Stimulated activated CD8-positive, alpha-beta memory T cell treated with anti-CD3 and anti-CD28 coated beads, Interleukin-12 subunit alpha, Interleukin-12 subunit beta, amount 100 ng/mL, for 24 hours (primary cell): ENCODE measurements around the gene SOS2.
"Not testable (repeated sequence)": the region's sequence is repeated elsewhere in the genome, so short reads cannot be mapped to it uniquely, and the experiment has no call there.

Experiments used
- DNase-seq: peaks from one replicate; pipeline ENCODE4 v3.0.0-alpha.2; 2020; ENCODE audit errors: extremely low read depth

Gene SOS2

DNA sequence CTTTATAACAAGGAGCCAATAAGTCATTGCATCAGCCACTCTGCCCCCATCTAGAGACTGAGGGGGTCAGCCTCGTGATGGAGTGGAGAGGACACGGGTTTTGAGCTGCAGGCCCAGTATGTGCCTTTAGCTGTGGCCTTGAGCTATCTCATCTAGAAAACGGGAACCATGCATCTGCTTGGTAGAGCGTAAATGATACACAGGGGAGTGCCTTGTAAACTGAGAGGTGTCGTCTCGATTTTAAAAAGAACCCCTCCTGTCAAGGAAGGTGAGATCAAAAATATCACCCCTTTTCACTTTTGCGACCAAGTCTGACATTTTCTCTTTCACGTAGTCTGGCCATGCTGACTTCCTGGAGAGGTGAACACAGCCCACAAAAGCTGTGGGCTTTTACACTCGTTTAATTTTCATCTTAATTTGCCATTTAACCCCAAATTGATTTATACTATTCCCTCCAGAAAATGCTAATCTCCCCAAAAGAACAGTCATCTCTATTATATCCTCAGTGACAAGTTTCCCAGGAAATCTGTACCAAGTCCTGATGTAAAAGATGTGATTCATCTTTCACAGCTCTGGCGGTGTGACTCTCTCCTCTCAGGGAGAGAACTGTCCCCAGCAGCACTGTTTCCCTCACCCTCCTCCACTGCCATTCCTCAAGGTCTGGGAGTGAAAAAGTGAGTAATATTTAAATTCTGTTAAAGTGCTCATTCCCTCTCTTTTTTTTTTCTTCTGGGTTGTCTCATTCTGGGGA, 145.6 kb downstream of the SOS2 start:
- DNase-seq, result no peak

DNA sequence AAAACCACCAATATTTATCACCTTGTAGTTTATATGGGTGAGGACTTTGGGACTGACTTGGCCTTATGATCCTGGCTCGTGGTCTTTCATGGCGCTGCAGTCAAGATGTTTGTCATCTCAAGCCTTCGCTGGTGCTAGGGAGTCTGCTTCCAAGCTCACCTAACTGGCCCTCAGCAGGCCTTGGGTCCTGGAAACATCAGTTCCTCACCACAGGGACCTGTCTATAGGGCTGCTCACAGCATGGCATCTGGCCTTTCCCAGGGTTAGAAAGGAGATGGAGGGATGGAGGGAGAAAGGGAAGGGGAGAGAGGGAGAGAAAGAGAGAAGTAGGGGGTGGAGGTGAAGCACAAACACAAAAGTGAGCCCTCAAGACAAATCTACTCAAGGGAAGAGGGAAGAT, 146.7 kb downstream of the SOS2 start:
- no peak for DNase-seq

DNA sequence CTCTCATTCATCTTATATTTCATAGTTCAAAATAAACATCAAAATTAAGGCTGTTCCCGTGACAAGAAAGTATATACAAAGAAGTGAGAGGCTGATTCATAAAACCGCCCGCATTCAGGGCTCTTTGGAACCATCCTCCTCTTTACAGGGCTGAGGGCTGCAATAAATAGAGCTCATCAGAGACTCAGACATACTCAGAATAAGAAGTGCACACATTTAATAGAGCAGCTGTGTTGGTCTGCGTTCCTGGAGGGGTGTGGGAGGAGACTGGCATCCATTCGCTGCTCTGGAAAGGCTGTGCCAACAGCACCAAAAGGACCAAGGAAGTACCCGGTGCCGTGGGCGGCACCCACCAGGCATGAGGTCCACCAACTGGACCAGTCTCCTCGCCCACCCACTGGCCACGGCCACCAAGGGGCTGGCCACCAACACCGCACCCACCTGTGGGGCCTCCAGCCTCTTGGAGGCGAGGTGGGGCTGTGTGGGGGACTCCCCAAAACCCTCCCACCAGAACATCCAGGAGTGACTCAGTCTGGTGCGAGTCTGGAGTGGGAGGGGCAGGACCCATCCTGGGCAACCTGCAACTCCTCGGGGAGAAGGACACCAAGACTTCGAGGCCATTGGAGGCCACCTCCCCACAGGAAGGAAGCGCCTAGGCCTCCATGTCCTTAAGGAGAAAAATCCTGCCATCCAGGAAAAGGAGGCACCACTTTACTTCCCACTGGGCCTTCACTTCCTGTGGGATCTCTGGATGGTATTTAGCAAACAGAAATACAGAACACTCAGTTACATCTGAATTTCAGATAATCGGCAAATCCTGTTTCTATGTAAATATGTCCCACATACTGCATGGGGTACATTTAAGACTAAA, 147.7 kb downstream of the SOS2 start:
- no peak for DNase-seq

DNA sequence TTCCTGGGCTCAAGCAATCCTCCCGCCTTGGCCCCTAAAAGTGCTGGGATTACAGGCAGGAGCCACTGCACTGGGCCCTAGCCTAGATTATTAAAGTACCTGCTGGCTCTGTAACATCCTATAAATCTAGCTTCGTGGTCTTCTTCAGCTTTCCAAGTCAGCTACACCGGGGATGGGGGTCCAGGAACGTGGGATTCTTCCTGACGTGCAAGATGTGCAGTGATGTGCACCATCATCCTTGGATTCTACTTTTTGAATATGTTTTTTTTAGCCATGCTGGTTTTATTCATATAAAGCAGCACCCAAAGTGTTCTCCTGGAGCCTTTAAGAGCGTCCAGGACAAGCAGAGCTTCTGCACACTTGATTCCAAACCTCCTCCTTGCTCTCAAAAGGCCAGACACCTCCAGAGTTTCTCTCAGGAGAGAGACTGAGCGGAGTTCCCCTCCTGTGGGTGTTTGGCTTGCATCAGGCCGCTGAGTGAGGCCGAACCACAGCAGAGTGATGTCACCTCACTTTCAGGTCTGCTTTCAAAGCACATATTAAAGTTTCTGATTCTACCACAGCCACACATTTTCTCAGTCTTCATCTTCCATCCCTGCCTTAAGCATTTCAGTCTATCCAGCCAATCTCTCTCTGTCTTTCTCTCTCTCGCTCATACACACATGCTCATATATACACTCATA, 148.5 kb downstream of the SOS2 start:
- DNase-seq, result peak; percentile 65

DNA sequence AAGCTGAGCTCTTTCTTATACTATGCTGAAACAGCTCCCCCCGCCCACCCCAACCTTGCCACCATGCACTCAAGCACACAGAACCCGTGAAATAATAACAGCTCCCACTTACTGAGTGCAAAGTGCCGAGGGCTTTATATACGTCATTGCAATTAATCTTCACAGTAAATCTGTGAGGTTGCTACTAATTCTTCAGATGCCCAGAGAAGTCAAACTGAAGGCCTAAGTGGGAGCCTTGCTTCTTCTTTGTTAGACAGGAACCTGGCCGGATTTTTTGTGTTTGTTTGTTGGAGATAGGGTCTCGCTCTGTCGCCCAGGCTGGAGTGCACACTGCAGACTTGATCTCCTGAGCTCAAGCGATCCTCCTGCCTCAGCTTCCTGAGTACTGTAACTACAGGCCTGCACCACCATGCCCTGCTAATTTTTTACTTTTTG, 149.1 kb downstream of the SOS2 start:
- DNase-seq, result peak; percentile 45

DNA sequence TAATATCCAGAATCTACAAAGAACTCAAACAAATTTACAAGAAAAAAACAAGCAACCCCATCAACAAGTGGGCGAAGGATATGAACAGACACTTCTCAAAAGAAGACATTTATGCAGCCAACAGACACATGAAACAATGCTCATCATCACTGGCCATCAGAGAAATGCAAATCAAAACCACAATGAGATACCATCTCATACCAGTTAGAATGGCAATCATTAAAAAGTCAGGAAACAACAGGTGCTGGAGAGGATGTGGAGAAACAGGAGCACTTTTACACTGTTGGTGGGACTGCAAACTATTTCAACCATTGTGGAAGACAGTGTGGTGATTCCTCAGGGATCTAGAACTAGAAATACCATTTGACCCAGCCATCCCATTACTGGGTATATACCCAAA, 152.3 kb downstream of the SOS2 start:
- DNase-seq, result not testable (repeated sequence)

DNA sequence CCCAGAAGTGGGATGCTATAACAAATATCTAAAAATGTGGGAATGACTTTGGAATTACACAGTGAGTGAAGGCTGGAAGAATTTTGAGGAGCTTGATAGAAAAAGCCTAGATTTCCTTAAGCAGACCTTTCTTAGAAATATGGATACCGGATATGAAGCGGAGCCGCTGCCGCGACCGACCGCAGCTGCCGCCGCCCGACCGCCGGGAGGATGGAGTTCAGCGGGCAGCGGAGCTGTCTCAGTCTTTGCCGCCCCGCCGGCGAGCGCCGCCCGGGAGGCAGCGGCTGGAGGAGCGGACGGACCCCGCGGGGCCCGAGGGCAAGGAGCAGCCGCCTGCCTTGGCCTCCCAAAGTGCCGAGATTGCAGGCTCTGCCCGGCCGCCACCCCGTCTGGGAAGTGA, 157.7 kb downstream of the SOS2 start:
- not testable (repeated sequence) for DNase-seq

DNA sequence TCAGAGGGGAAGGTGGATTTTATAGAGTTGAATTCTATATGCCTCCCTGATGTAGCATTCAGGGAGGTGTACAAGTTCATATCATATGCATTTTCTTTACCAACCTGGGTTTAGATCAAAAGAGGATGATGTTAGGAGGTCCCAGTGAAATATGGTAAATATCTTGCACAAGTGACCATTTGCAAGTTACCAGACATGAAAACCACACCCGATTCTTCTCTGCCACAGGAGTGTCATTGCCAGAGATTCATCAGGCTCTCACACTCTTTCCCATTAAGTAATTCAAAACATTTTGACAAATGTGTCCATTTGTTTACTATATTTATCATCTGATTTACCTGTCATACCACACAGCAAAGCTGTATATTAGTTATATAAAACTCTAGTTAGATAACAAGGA, 159.0 kb downstream of the SOS2 start:
- no peak for DNase-seq

DNA sequence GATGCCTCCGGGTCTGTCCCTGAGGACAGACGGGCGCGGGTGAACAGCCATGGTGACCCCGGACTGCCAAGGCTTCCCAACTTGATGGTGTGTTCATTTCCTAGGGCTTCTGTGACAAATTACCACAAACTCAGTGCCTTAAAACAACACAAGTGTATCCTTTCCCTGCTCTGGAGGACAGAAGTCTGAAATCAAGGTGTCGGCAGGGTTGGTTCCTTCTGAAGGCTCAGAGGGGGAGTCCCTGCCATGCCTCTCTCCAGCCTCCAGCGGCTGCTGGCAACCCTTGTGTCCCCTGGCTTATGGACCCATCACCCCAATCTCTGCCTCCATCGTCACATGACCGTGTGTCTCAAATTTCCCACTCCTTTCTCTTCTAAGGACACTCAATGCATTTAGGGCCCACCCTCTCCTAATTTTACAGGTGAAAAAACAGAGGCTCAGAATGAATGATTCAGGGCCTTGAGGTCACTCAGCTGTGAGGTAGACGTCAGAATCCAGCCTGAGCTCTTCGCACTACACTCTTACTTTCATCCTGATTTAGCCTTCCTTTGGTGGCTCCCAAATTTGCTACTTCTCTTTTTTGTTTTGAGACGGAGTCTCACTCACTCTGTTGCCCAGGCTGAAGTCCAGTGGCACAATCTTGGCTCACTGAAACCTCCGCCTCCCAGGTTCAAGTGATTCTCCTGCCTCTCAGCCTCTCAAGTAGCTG, 160.4 kb downstream of the SOS2 start:
- no peak for DNase-seq

DNA sequence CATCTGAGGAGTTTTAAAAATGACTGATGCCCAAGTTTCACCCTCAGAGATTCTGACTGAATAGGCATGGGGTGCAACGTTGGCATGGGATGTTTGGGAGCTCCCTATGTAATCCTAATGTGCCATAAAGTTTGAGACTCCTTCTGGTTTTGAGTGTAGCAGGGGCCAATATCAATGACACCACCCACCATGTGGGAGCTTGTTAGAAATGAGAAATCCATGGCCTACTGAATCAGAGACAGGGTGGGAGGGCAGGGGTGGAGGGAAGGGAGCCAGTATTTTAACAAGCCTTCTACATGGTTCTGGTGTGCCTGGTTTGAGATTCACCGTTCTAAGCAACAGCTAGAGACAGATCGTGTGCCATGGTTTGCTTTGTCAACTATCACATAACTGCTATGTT, 161.1 kb downstream of the SOS2 start:
- DNase-seq, result no peak

DNA sequence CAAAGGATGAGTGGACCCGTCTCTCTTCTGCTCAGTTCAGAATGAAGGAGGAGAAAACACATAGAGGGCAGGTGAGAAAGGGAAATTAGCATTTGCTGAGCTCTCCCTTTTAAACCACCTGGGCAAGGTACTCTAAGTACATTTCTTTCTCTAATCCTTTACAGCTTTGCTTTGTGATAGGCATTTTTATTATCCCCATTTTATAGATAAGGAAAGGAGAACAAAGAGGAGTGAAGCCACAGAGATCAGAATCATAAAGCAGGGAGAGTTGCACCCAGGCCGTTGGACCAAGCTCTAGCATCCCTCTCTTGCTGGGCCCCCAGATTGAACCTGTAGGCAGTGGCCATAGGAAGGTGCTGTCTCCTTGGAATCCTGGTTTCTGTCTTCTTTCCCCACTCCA, 162.1 kb downstream of the SOS2 start:
- DNase-seq, result no peak

DNA sequence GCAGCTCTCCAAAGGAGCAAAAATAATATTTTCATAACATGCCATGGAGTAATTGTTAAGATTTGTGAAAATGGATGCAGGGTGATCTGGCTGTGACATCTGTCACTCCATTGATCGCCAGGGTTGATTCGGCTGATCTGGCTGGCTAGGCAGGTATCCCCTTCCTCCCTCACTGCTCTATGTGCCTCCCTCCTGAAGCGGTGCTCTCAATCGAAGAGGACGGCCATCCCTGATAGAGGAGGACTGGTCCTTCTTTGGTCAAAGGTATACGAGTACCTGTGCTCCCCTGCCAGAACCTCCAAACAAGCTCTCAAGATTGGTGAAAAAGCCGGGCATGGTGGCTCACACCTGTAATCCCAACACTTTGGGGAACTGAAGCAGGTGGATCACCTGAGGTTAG, 162.9 kb downstream of the SOS2 start:
- DNase-seq, result no peak

DNA sequence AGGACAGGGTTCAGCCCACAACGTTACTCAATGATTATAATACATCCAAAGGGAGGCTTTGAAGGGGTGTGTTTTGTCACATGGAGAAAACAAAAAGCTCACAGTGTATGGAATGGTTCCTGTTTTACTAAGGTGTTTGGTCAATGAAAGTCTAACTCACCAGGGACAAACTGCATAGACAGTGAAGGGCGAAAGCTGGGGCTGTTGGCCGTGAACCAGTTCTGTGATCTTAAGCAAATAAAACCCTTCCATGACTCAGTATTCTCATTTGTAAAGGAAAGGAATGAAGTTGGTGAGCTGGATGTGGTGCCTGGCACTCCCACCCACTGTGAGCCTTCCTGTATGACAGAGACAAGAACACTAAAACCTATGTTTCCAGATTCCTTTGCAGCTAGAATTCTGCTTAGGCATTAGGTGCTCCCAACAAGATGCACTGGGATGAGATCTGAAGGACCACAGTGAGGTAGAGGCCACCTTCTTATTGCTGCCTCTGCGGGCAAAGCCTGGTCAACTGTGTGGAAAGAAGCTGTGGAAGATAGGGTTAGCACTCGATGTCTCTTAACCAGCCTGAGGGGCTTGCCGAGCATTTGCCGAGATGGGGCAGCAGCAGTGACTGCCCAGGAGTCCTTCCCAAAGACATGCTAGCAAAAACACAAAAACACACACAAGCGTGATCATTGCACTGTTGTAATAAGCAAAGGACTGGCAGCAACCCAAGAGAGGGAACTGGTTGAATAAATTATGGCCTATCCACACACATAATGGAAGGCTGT, 163.5 kb downstream of the SOS2 start:
- DNase-seq, result no peak
